Astrocyte (in vitro differentiated cells and primary cell): ENCODE measurements around the gene DOCK10. TPM values are rescaled to one million over a fixed set of nuclear protein-coding genes. Genes with fewer than 3 reads are reported as not detected.
A peak's percentile ranks its signal among the peaks of the same experiment; 100 is the strongest.
"Not testable (repeated sequence)": the region's sequence is repeated elsewhere in the genome, so short reads cannot be mapped to it uniquely, and the experiment has no call there.

Source experiments
- DNase-seq: peaks from one replicate; pipeline ENCODE4 v3.0.0-alpha.2; 2010; ENCODE audit warnings: low read depth
- FAIRE-seq: peaks from 2 replicates; lab custom pipeline; 2011; peaks lifted over from hg19 to GRCh38; lab: Jason Lieb, UNC
- H2AFZ ChIP-seq: 2 replicates; pipeline ENCODE4 v1.6.0; 2012; ENCODE audit warnings: low read depth, low read length, inconsistent platforms
- H3K27ac ChIP-seq: 2 replicates; pipeline ENCODE4 v1.5.1; 2011; ENCODE audit warnings: low read depth, low read length, inconsistent platforms
- H3K27me3 ChIP-seq: 2 replicates; pipeline ENCODE4 v1.6.0; 2011; ENCODE audit warnings: low read length, inconsistent platforms; ENCODE audit not compliant: insufficient read depth
- H3K36me3 ChIP-seq: 2 replicates; pipeline ENCODE4 v1.5.1; 2011; ENCODE audit warnings: low read length, inconsistent platforms; ENCODE audit not compliant: insufficient read depth
- H3K4me1 ChIP-seq: 2 replicates; pipeline ENCODE4 v1.5.1; 2011; ENCODE audit warnings: low read length, inconsistent platforms; ENCODE audit not compliant: insufficient read depth
- H3K4me2 ChIP-seq: 2 replicates; pipeline ENCODE4 v1.6.0; 2012; ENCODE audit warnings: low read length, inconsistent platforms
- H3K4me3 ChIP-seq: 2 replicates; pipeline ENCODE4 v1.5.1; 2011; ENCODE audit warnings: low read depth, mild to moderate bottlenecking, low read length, inconsistent platforms; ENCODE audit not compliant: insufficient read depth
- H3K79me2 ChIP-seq: 2 replicates; pipeline ENCODE4 v1.6.0; 2012; ENCODE audit warnings: mild to moderate bottlenecking, low read length, inconsistent platforms; ENCODE audit not compliant: insufficient read depth
- H3K9ac ChIP-seq: 2 replicates; pipeline ENCODE4 v1.6.0; 2012; ENCODE audit warnings: mild to moderate bottlenecking, low read length, inconsistent platforms
- H3K9me3 ChIP-seq: 2 replicates; pipeline ENCODE4 v1.5.1; 2012; ENCODE audit warnings: low read depth, mild to moderate bottlenecking, low read length, inconsistent platforms; ENCODE audit not compliant: insufficient read depth
- H4K20me1 ChIP-seq: 2 replicates; pipeline ENCODE4 v1.6.0; 2012; ENCODE audit warnings: low read length, inconsistent platforms; ENCODE audit not compliant: insufficient read depth
- H3K27ac Mint-ChIP-seq: one replicate; pipeline ENCODE4 v1.8.0; 2021; ENCODE audit warnings: mild to moderate bottlenecking, mixed read lengths; ENCODE audit not compliant: unreplicated experiment
- H3K27me3 Mint-ChIP-seq: one replicate; pipeline ENCODE4 v1.8.0; 2021; ENCODE audit warnings: low read depth, mixed read lengths; ENCODE audit not compliant: unreplicated experiment
- H3K36me3 Mint-ChIP-seq: one replicate; pipeline ENCODE4 v1.8.0; 2021; ENCODE audit warnings: low read depth, mixed read lengths; ENCODE audit not compliant: unreplicated experiment
- H3K4me1 Mint-ChIP-seq: one replicate; pipeline ENCODE4 v1.8.0; 2021; ENCODE audit warnings: low read depth, mixed read lengths; ENCODE audit not compliant: unreplicated experiment
- H3K4me3 Mint-ChIP-seq: one replicate; pipeline ENCODE4 v1.8.0; 2021; ENCODE audit warnings: mild to moderate bottlenecking, moderate library complexity, mixed read lengths; ENCODE audit not compliant: unreplicated experiment
- H3K9me3 Mint-ChIP-seq: one replicate; pipeline ENCODE4 v1.8.0; 2021; ENCODE audit warnings: mild to moderate bottlenecking, mixed read lengths; ENCODE audit not compliant: unreplicated experiment
- EZH2 ChIP-seq: IDR thresholded peaks from 2 replicates; pipeline ENCODE4 v1.6.1; 2012; ENCODE audit warnings: mild to moderate bottlenecking, low read length, inconsistent platforms; ENCODE audit not compliant: insufficient read depth
- total RNA-seq: library from RNA; stranded (reverse); gene quantifications from 2 replicates; pipeline ENCODE4 v1.2.1, GENCODE V29; 2021
- TF ChIP-seq, protein P1 (sequence below): IDR thresholded peaks from 2 replicates; pipeline ENCODE4 v1.5.1; 2011; ENCODE audit warnings: low read depth, mild to moderate bottlenecking, inconsistent platforms, low read length, moderate library complexity; ENCODE audit not compliant: insufficient read depth

The DOCK10 gene
- total RNA-seq, 1 donor from 2014 or later: 7.7 TPM

DNA sequence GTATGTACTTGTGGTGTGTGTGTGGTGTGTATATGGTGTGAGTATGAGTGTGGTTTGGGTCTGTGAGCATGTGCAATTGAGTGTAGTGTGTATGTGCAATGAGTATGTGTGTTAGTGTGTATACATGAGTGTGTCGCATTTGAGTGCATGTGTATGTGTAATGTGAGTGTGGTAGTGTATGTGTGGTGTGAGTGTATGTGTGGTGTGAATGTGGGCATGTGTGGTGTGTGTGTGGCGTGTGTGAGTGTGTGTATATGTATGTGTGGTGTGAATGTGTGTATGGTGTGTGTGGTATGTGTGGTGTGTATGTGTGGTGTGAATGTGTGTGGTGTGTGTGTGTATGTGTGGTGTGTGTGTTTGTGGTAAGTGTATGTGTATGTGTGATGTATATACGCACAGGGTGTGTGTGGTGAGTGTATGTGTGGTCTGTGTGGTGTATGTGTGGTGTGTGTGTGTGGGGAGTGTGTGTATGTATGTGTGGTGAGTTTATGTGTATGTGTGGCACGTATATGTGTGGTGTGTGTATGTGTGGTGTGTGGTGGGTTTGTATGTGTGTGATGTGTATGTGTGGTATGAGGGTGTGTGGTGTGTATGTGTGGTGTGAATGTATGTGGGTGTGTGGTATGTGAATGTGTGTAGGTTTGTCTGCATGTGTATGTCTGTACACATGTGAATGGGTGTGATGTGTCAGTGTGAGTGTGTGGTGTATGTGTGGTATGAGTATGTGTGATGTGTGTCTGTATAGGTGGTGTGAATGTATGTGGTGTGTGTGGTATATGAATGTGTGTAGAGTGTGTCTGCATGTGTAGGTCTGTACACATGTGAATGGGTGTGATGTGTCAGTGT, 123.4 kb downstream of the DOCK10 start:
- peaks cover 8% of the 10 kb centered on the region for H3K4me1 ChIP-seq
- no peak overlapping the region for H3K4me3 Mint-ChIP-seq
- FAIRE-seq: peak; percentile 56

DNA sequence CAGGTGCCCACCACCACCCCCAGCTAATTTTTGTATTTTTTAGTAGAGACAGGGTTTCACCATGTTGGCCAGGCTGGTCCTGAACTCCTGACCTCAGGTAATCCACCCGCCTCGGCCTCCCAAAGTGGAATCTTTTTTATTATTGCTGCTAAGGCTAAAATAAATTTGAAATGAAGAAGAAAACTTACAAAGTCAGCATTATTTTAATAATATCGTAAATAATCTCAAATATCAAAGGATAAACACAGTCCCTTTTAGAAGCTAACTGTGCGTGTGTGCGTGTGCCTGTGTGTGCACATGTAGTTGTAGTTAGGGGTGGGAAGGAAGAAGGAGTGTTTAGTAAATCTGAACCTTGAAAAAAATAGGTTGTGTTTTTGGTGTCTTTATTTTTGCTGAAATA, 125.0 kb downstream of the DOCK10 start:
- not testable (repeated sequence) for DNase-seq, H3K9ac ChIP-seq, FAIRE-seq, H3K79me2 ChIP-seq, H3K27me3 Mint-ChIP-seq, H3K9me3 ChIP-seq, H3K4me3 ChIP-seq, H4K20me1 ChIP-seq, H3K4me1 ChIP-seq, H3K36me3 Mint-ChIP-seq, H3K4me3 Mint-ChIP-seq, H3K9me3 Mint-ChIP-seq, H3K4me2 ChIP-seq, H3K27ac ChIP-seq, H2AFZ ChIP-seq, H3K36me3 ChIP-seq, H3K27ac Mint-ChIP-seq, H3K4me1 Mint-ChIP-seq, H3K27me3 ChIP-seq

More for the DNA sequence above, 123.4 kb downstream of the DOCK10 start:
- Mint-ChIP-seq H3K9me3 (no peaks in the 10 kb centered on the region), H3K27ac (no peak overlapping the region), H3K4me1 (peaks cover 5% of the 10 kb centered on the region), H3K27me3 (no peaks in the 10 kb centered on the region), H3K36me3 (no peaks in the 10 kb centered on the region)
- peaks cover 6% of the 10 kb centered on the region for H4K20me1 ChIP-seq
- H3K4me2 ChIP-seq: no peak overlapping the region
- H3K4me3 ChIP-seq: no peak overlapping the region
- no peak for DNase-seq
- no peak overlapping the region for H3K27ac ChIP-seq
- peaks cover 7% of the 10 kb centered on the region for H3K36me3 ChIP-seq
- no peaks in the 10 kb centered on the region for H3K79me2 ChIP-seq
- H2AFZ ChIP-seq: no peak overlapping the region
- no peaks in the 10 kb centered on the region for H3K27me3 ChIP-seq
- H3K9ac ChIP-seq: no peak overlapping the region
- no peak for TF ChIP-seq EZH2
- TF ChIP-seq, protein P1, sequence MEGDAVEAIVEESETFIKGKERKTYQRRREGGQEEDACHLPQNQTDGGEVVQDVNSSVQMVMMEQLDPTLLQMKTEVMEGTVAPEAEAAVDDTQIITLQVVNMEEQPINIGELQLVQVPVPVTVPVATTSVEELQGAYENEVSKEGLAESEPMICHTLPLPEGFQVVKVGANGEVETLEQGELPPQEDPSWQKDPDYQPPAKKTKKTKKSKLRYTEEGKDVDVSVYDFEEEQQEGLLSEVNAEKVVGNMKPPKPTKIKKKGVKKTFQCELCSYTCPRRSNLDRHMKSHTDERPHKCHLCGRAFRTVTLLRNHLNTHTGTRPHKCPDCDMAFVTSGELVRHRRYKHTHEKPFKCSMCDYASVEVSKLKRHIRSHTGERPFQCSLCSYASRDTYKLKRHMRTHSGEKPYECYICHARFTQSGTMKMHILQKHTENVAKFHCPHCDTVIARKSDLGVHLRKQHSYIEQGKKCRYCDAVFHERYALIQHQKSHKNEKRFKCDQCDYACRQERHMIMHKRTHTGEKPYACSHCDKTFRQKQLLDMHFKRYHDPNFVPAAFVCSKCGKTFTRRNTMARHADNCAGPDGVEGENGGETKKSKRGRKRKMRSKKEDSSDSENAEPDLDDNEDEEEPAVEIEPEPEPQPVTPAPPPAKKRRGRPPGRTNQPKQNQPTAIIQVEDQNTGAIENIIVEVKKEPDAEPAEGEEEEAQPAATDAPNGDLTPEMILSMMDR: no peak
- H3K9me3 ChIP-seq: no peaks in the 10 kb centered on the region

DNA sequence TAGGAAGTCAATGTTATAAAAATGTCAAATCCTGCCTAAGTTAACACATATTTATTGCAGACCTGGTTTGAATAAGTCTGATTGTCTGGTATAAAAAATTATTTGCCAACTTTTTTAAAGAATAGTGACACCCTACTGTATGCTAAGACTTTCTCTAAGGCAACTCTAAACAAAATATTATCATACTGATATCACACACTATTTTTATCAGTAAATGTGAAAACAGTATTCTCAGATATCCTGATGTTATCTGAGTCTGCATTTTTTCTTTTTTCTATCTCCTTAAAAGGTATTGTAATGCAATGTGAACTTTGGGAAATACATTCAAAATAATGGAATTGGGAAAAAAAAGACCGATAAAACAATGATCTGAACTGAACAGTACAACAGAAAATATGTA, 127.1 kb downstream of the DOCK10 start:
- Mint-ChIP-seq H3K4me3 (no peak overlapping the region), H3K36me3 (no peaks in the 10 kb centered on the region), H3K9me3 (no peaks in the 10 kb centered on the region), H3K4me1 (peaks cover 2% of the 10 kb centered on the region), H3K27ac (no peak overlapping the region), H3K27me3 (no peaks in the 10 kb centered on the region)
- H3K27me3 ChIP-seq: no peaks in the 10 kb centered on the region
- TF ChIP-seq EZH2: no peak
- TF ChIP-seq, protein P1: no peak
- H3K27ac ChIP-seq: peak overlapping the region; percentile 49
- FAIRE-seq (no peak), DNase-seq (no peak)
- peaks cover 13% of the 10 kb centered on the region for H3K4me1 ChIP-seq
- H3K4me3 ChIP-seq: no peak overlapping the region
- peak overlapping the region; percentile 13 for H3K4me2 ChIP-seq
- H3K79me2 ChIP-seq: no peaks in the 10 kb centered on the region
- H3K9me3 ChIP-seq: no peaks in the 10 kb centered on the region
- H4K20me1 ChIP-seq: peaks cover 6% of the 10 kb centered on the region
- no peak overlapping the region for H2AFZ ChIP-seq
- no peak overlapping the region for H3K9ac ChIP-seq
- peaks cover 7% of the 10 kb centered on the region for H3K36me3 ChIP-seq
